Smooth muscle cell (in vitro differentiated cells): ENCODE data around the gene RUNX3. TPM values are rescaled to one million over a fixed set of nuclear protein-coding genes. Genes with fewer than 3 reads are reported as not detected.

ENCODE experiments used
- DNase-seq: peaks from one replicate; lab custom pipeline; 2025; ENCODE audit not compliant: unreplicated experiment; lab: John Stamatoyannopoulos, UW
- H2AFZ ChIP-seq: fragments of 200-600 bp; sonication (generic); 2 replicates; pipeline ENCODE4 v1.6.0; 2016; ENCODE audit warnings: antibody characterized with exemption, low read depth, mild to moderate bottlenecking
- H3F3A ChIP-seq: fragments of 200-600 bp; sonication (generic); 2 replicates; pipeline ENCODE4 v1.6.0; 2017; ENCODE audit warnings: antibody characterized with exemption, low read depth
- H3K27ac ChIP-seq: fragments of 200-600 bp; sonication (generic); 2 replicates; pipeline ENCODE4 v1.5.1; 2016; ENCODE audit warnings: low read depth, mild to moderate bottlenecking
- H3K27me3 ChIP-seq: fragments of 200-600 bp; sonication (generic); 2 replicates; pipeline ENCODE4 v1.6.1; 2016; ENCODE audit warnings: low read depth, mild to moderate bottlenecking
- H3K36me3 ChIP-seq: fragments of 200-600 bp; sonication (generic); 2 replicates; pipeline ENCODE4 v1.5.1; 2016; ENCODE audit warnings: low read depth
- H3K4me1 ChIP-seq: fragments of 200-600 bp; sonication (generic); 2 replicates; pipeline ENCODE4 v1.5.1; 2016; ENCODE audit warnings: low read depth
- H3K4me2 ChIP-seq: fragments of 200-600 bp; sonication (generic); 2 replicates; pipeline ENCODE4 v1.6.0; 2016; ENCODE audit warnings: mild to moderate bottlenecking
- H3K4me3 ChIP-seq: fragments of 200-600 bp; sonication (generic); 2 replicates; pipeline ENCODE4 v1.5.1; 2016; ENCODE audit warnings: mild to moderate bottlenecking
- H3K79me2 ChIP-seq: fragments of 200-600 bp; sonication (generic); 2 replicates; pipeline ENCODE4 v1.6.0; 2016; ENCODE audit warnings: low read depth, mild to moderate bottlenecking
- H3K9ac ChIP-seq: fragments of 200-600 bp; sonication (generic); 2 replicates; pipeline ENCODE4 v1.6.0; 2016; ENCODE audit warnings: low read depth
- H3K9me3 ChIP-seq: fragments of 200-600 bp; sonication (generic); replicated peaks from 2 replicates; pipeline ENCODE4 v1.5.1; 2016; ENCODE audit warnings: low read depth
- H4K20me1 ChIP-seq: fragments of 200-600 bp; sonication (generic); 2 replicates; pipeline ENCODE4 v1.6.0; 2016; ENCODE audit warnings: low read depth
- WGBS: methylation state at CpG from one replicate; pipeline ENCODE4 v1.1.7; 2016; ENCODE audit warnings: low lambda C conversion rate; 5-methylcytosine and 5-hydroxymethylcytosine counted together
- polyA plus RNA-seq: library from polyadenylated mRNA; unstranded; fragments of >200 nt; fragmentation: Nextera tagmentation; extraction: Ambion mirVana; gene quantifications from 2 replicates; pipeline ENCODE4 v1.2.1, GENCODE V29; 2016
- total RNA-seq: library from RNA; depleted of rRNA; stranded (reverse); fragments of >200 nt; gene quantifications from 2 replicates; pipeline ENCODE4 v1.2.3, GENCODE V29; 2014
- TF ChIP-seq, protein P1 (sequence below): fragments of 200-600 bp; sonication (generic); IDR thresholded peaks from 2 replicates; pipeline ENCODE4 v1.5.1; 2017; ENCODE audit warnings: borderline replicate concordance, mild to moderate bottlenecking, antibody characterized with exemption; ENCODE audit not compliant: insufficient read depth, poor library complexity, severe bottlenecking

RUNX3 gene
- total and polyA plus RNA-seq, 2 experiments from 2014 or later, result 4.5 to 8.2 TPM

DNA sequence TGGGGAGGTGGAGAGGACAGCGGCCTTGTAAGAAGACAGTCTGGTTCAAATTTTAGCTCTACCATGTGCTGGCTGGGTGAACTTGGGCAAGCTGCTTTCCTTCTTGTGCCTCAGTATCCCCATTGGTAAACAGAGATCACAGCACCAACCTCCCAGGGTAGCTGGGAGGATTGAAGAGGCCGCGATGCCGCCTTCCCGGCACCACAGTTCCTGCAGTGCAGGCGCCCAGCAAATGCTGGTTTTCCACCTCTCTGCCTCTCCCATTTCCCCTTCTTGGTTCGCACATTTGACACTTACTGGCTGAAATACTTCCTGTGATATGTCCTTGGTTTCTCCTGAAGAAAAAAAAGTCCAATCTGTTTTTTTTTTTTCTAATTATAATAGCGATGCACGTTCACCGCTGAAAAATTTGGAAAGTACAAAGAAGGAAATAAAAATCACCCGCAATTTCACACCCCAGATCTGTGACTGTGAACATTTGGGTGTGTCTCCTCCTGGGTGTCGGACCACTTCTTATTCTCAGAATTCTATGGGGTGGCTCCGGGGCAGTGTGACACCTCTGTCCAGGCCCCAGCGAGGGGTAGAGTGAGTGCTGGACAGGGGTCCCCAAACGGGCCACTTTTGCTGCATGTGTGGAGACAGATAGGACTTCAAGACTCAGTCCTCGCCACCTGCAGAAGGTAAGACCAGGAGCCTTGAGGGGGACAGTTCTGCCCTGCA lies 73.1 kb downstream of the RUNX3 start:
- H3K27ac ChIP-seq, result no peak overlapping the region
- no peaks in the 10 kb centered on the region for H4K20me1 ChIP-seq
- H3K27me3 ChIP-seq, result no peaks in the 10 kb centered on the region
- H3K9ac ChIP-seq, result no peak overlapping the region
- no peaks in the 10 kb centered on the region for H3K36me3 ChIP-seq
- WGBS, result 93% methylated on average over 16 of the region's 16 CpGs
- no peak for DNase-seq
- no peaks in the 10 kb centered on the region for H3K79me2 ChIP-seq
- H3K4me2 ChIP-seq, result no peak overlapping the region
- no peak overlapping the region for H3K4me3 ChIP-seq
- H3F3A ChIP-seq, result no peaks in the 10 kb centered on the region
- no peaks in the 10 kb centered on the region for H3K4me1 ChIP-seq
- H2AFZ ChIP-seq, result no peak overlapping the region
- no peaks in the 10 kb centered on the region for H3K9me3 ChIP-seq
- TF ChIP-seq, protein P1, sequence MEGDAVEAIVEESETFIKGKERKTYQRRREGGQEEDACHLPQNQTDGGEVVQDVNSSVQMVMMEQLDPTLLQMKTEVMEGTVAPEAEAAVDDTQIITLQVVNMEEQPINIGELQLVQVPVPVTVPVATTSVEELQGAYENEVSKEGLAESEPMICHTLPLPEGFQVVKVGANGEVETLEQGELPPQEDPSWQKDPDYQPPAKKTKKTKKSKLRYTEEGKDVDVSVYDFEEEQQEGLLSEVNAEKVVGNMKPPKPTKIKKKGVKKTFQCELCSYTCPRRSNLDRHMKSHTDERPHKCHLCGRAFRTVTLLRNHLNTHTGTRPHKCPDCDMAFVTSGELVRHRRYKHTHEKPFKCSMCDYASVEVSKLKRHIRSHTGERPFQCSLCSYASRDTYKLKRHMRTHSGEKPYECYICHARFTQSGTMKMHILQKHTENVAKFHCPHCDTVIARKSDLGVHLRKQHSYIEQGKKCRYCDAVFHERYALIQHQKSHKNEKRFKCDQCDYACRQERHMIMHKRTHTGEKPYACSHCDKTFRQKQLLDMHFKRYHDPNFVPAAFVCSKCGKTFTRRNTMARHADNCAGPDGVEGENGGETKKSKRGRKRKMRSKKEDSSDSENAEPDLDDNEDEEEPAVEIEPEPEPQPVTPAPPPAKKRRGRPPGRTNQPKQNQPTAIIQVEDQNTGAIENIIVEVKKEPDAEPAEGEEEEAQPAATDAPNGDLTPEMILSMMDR, result no peak

DNA sequence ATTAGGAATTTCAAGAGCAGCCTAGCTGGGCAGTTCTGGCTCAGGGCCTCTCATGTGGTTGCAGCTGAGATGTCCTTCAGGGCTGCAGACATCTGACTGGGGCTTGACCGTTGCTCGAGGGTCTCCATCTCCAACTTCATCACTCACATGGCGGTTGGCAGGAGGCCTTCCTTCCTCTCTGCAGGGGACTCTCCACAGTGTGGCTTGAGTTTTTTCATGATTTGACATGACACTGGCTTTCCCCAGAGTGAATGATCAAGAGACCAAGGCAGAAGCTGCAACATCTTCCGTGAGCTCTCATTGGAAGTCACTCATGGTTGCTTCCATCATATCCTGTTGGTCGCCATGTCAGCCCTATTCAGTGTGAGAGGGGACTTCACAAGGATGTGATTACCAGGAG lies 74.6 kb downstream of the RUNX3 start:
- Histone ChIP-seq H3K27ac (no peak overlapping the region), H3K79me2 (no peaks in the 10 kb centered on the region), H3K9me3 (no peaks in the 10 kb centered on the region), H3K27me3 (no peaks in the 10 kb centered on the region), H3K4me1 (no peaks in the 10 kb centered on the region), H4K20me1 (no peaks in the 10 kb centered on the region), H3K9ac (no peak overlapping the region), H3K36me3 (no peaks in the 10 kb centered on the region), H2AFZ (no peak overlapping the region), H3K4me3 (no peak overlapping the region), H3K4me2 (no peak overlapping the region), H3F3A (no peaks in the 10 kb centered on the region)
- TF ChIP-seq, protein P1, result no peak
- WGBS, result 84% methylated on average over 5 of the region's 5 CpGs
- DNase-seq, result no peak

DNA sequence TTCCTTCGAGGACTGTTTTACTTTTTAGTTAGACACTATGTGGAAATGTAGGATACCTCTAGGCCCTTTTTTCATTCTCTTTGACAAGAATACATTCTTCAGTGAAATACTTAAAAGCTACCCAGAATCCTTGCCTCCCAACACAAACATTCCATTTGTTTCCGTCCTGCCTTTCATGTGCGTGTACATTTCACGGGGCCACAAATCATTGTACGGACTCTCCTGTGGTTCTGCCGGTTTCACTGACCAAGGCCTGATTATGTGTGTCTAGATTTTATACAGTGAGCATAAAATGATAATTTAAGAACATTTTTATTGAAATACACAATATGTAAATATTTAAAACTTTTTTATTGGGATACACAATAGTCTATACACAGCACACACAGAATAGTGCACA lies 76.4 kb downstream of the RUNX3 start:
- no peaks in the 10 kb centered on the region for H3K4me1 ChIP-seq
- no peaks in the 10 kb centered on the region for H3K27me3 ChIP-seq
- no peaks in the 10 kb centered on the region for H3F3A ChIP-seq
- WGBS, result 77% methylated on average over 6 of the region's 6 CpGs
- H3K79me2 ChIP-seq, result no peaks in the 10 kb centered on the region
- H3K9ac ChIP-seq, result no peak overlapping the region
- no peaks in the 10 kb centered on the region for H3K36me3 ChIP-seq
- no peak for DNase-seq
- TF ChIP-seq, protein P1, result no peak
- no peak overlapping the region for H3K4me3 ChIP-seq
- no peak overlapping the region for H2AFZ ChIP-seq
- no peak overlapping the region for H3K4me2 ChIP-seq
- H4K20me1 ChIP-seq, result peaks cover 5% of the 10 kb centered on the region
- H3K27ac ChIP-seq, result no peak overlapping the region
- H3K9me3 ChIP-seq, result no peaks in the 10 kb centered on the region
